Adipocyte (in vitro differentiated cells): ENCODE results near the gene ZFP82.

Experiments used
- DNase-seq: peaks from one replicate; pipeline ENCODE4 v3.0.0-alpha.2; 2015; ENCODE audit warnings: low read depth
- H3K27me3 ChIP-seq: replicated peaks from 2 replicates; pipeline ENCODE4 v1.7.0; 2013; ENCODE audit warnings: mild to moderate bottlenecking, low read length, moderate library complexity; ENCODE audit not compliant: control insufficient read depth, insufficient read depth
- H3K36me3 ChIP-seq: 2 replicates; pipeline ENCODE4 v1.7.0; 2013; ENCODE audit warnings: low read length, mild to moderate bottlenecking, moderate library complexity; ENCODE audit not compliant: control insufficient read depth, insufficient read depth, severe bottlenecking
- H3K4me1 ChIP-seq: 2 replicates; pipeline ENCODE4 v1.7.0; 2013; ENCODE audit warnings: mild to moderate bottlenecking, low read length, moderate library complexity; ENCODE audit not compliant: control insufficient read depth, insufficient read depth
- H3K4me3 ChIP-seq: 2 replicates; pipeline ENCODE4 v1.7.0; 2013; ENCODE audit warnings: mild to moderate bottlenecking, low read length, moderate library complexity
- H3K9ac ChIP-seq: 2 replicates; pipeline ENCODE4 v1.7.0; 2013; ENCODE audit warnings: mild to moderate bottlenecking, low read length, moderate library complexity
- H3K9me3 ChIP-seq: 2 replicates; pipeline ENCODE4 v1.7.0; 2013; ENCODE audit warnings: mild to moderate bottlenecking, low read length, moderate library complexity; ENCODE audit not compliant: control insufficient read depth

ZFP82 gene

DNA sequence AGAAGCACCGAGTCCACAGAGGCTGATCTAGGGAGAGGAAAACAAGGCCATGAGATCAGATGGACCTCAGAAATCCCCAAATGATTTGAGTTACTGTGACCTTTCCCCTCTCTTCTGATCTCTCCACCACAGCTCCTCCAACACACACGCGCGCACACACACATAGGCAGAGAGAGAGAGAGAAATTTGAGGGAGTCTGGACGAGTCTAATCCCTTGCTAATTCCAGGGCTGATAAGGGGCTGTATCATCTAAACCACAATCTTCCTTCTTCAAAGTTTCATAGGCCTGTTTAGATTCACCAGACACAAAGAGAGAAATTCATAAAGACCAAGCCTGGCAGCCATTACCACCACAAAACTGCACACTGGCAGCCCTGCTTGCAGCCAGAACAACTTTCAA, 8.6 kb downstream of the ZFP82 start:
- H3K4me3 ChIP-seq, result no peak overlapping the region
- H3K9me3 ChIP-seq, result peaks cover 40% of the 10 kb centered on the region
- peaks cover 52% of the 10 kb centered on the region for H3K36me3 ChIP-seq
- no peak overlapping the region for H3K9ac ChIP-seq
- no peaks in the 10 kb centered on the region for H3K27me3 ChIP-seq
- H3K4me1 ChIP-seq, result no peaks in the 10 kb centered on the region
- DNase-seq, result no peak

DNA sequence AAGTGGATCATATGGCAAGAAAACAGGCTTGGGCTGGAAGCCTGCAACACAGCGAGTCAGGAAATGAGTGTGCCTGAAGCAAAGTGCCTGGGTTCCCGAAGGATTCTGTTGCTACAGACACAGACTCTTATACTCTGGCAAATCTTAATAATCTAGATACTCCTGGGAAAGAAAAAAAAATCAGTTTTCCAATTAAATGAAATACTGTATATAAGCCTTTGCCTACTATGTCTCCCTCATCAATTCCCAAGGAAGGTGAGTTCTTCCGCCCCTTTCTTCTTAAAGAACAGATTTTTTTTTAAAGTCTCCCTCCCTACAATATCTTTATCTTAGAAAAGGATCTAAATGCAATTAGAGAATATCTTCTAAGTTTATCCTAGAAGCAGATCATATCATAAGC, 10.3 kb downstream of the ZFP82 start:
- Histone ChIP-seq H3K27me3 (no peaks in the 10 kb centered on the region), H3K9me3 (peaks cover 53% of the 10 kb centered on the region), H3K4me1 (no peaks in the 10 kb centered on the region), H3K4me3 (peak overlapping the region; percentile 54), H3K36me3 (peaks cover 67% of the 10 kb centered on the region), H3K9ac (no peak overlapping the region)
- no peak for DNase-seq

DNA sequence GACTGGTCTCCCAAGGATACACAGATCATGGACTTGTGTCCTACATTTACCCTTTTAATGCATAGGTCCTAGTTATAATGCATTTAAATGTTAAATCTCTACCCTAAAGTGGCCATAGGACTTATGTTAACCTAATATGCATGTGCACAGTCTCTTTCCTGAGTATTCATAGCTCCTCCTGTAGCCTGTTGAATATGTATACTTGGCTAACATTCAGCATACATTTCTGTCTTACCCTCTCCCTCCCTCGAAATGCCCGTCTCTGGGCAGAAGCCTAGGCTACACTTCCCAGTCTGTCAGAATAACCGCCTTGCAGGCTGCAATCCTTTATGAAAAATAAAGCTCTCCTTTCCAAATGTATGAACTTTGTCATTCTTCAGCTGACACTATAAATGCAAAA, 13.9 kb downstream of the ZFP82 start:
- H3K36me3 ChIP-seq, result peaks cover 91% of the 10 kb centered on the region

DNA sequence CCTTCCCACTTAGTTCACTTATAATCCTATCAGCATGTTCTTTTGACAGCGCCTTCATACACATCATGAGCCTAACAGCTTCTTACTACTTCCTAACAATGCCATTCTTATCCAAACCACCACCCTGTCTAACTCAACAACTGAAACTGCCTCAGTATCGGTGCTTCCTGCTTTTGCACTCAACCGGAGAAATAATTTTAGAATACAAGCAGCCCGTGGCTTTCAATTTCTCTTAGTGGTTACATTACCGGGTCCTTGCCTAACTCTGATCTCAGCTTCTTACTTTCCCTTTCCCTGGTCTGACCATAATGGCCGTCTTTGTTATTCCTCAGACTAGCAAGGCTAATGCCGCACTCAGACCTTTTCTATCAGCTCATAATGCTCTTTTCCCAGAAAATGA, 17.0 kb downstream of the ZFP82 start:
- H3K36me3 ChIP-seq, result peaks cover 92% of the 10 kb centered on the region
- no peaks in the 10 kb centered on the region for H3K4me1 ChIP-seq

More for the DNA sequence above, 13.9 kb downstream of the ZFP82 start:
- peaks cover 72% of the 10 kb centered on the region for H3K9me3 ChIP-seq
- H3K4me1 ChIP-seq, result no peaks in the 10 kb centered on the region
- H3K9ac ChIP-seq, result no peak overlapping the region
- no peaks in the 10 kb centered on the region for H3K27me3 ChIP-seq
- no peak for DNase-seq
- no peak overlapping the region for H3K4me3 ChIP-seq

DNA sequence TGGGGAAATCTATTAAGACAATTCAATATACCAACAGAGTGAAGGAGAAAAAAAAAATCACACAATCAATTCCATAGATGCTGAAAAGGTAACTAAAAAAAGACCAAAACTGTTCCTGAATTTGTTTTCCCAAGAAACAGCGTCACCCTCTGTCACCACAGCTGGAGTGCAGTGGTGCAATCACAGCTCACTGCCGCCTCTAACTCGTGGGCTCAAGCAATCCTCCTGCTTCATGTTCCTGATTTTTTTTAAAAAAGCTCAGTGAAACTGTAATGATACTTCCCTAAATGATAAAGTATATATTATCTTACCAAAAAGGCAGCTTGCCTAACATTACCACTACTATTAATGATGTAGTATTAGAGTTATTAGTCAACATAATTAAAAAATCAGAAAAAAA, 19.9 kb downstream of the ZFP82 start:
- H3K36me3 ChIP-seq, result peaks cover 91% of the 10 kb centered on the region
- no peaks in the 10 kb centered on the region for H3K27me3 ChIP-seq
- no peak for DNase-seq
- H3K9me3 ChIP-seq, result peaks cover 87% of the 10 kb centered on the region
- H3K4me3 ChIP-seq, result peak overlapping the region; percentile 27
- H3K9ac ChIP-seq, result no peak overlapping the region
- H3K4me1 ChIP-seq, result no peaks in the 10 kb centered on the region

More for the DNA sequence above, 17.0 kb downstream of the ZFP82 start:
- no peak for DNase-seq
- Histone ChIP-seq H3K27me3 (no peaks in the 10 kb centered on the region), H3K9me3 (peaks cover 85% of the 10 kb centered on the region), H3K9ac (no peak overlapping the region), H3K4me3 (no peak overlapping the region)

DNA sequence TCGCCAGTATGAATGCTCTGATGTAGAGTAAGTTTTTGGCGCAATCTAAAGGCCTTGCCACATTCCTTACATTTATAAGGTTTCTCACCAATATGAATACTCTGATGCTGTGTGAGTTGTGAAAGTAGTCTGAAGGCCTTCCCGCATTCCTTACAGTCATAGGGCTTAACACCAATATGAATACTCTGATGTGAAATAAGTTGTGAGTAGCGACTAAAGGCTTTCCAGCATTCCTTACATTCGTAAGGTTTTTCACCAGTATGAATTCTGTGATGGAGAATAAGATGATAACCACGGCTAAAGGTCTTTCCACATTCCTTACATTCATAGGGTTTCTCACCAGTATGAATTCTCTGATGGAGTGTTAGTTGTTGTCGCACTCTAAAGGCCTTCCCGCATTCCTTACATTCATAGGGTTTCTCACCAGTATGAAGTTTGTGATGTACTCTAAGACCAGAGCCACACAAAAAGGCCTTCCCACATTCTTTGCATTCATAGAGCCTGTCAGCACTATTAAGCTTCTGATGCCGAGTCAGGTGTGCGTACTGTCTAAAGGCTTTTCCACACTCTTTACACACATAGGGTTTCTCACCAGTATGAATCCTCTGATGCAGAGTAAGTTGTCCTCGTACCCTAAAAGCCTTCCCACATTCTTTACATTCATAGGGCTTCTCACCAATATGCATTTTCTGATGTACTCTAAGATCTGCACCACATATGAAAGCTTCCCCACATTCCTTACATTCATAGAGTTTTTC, 25.3 kb downstream of the ZFP82 start:
- Histone ChIP-seq H3K4me1 (no peaks in the 10 kb centered on the region), H3K4me3 (peak overlapping the region; percentile 67), H3K9me3 (peaks cover 96% of the 10 kb centered on the region), H3K27me3 (no peaks in the 10 kb centered on the region), H3K9ac (no peak overlapping the region), H3K36me3 (peaks cover 69% of the 10 kb centered on the region)
- no peak for DNase-seq

DNA sequence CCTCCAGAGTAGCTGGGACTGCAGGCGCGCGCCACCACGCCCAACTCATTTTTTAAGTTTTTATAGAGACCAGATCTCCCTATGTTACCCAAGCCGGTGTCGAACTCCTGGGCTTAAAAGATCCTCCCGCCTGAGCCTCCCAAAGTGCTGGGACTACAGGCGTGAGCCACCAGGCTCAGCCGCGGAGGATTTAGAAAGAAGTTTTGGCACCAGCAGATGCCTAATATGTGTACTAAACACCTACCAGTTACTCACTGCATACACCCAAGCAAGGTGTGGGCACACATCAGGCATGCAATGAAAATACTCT, 39.0 kb downstream of the ZFP82 start:
- Histone ChIP-seq H3K4me1 (peaks cover 12% of the 10 kb centered on the region), H3K27me3 (no peaks in the 10 kb centered on the region), H3K9ac (peak overlapping the region; percentile 91), H3K4me3 (peak overlapping the region; percentile 99), H3K9me3 (no peaks in the 10 kb centered on the region), H3K36me3 (no peaks in the 10 kb centered on the region)
- DNase-seq, result no peak

DNA sequence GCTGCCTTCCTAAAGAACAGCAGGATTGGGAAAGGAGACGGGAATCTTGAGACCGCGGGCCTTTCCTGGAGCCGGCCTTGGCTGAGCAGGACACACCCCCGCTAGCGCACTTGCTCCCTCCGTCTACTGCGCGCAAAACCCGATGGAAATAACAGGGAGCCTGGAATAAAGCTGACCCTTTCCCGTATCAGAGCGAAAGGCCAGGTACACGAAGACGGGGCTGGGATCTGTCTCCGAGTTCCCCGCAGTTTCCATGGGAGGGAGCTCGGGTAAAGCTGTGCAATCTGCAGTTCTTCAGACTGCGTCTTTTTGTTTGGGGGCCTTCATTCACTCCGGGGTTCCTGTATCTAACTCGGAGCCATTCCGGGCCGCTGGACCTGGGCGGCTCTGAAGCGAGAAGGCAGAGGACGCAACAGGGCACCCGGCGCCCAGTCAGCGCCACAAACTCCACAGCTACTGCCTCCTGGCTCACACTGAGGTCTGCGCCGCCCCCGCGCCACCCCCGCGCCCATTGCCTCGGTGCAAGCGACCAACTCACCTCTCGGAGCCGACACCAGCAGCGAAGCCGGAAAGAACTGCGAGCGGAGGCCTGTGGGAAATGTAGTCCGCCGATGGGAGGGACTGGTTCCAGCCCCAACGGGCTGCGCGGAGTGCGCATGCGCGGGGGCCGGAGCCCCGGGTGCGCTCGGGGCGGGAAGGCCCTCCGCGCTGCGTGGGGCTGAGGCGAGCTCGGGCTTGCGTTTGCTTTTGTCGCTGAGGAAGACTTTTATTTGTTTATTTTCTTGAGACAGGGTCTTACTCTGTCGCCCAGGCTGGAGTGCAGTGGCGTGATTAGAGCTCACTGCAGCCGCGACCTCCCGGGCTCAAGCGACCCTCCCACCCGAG, 39.6 kb downstream of the ZFP82 start, which contains the start of gene ZFP14:
Gene ZFP14 (minus strand): TSS at position 577 of the 885 bp plus-strand sequence. CDS start 11,309 bp downstream, outside the sequence.
- peak within 1 kb of the TSS; percentile 91 for H3K9ac ChIP-seq
- peak; percentile 98 for DNase-seq
- H3K36me3 ChIP-seq, result no peaks in the 10 kb centered on the region
- no peaks in the 10 kb centered on the region for H3K9me3 ChIP-seq
- H3K27me3 ChIP-seq, result no peaks in the 10 kb centered on the region
- peak within 1 kb of the TSS; percentile 99 for H3K4me3 ChIP-seq
- H3K4me1 ChIP-seq, result peaks cover 12% of the 10 kb centered on the region

DNA sequence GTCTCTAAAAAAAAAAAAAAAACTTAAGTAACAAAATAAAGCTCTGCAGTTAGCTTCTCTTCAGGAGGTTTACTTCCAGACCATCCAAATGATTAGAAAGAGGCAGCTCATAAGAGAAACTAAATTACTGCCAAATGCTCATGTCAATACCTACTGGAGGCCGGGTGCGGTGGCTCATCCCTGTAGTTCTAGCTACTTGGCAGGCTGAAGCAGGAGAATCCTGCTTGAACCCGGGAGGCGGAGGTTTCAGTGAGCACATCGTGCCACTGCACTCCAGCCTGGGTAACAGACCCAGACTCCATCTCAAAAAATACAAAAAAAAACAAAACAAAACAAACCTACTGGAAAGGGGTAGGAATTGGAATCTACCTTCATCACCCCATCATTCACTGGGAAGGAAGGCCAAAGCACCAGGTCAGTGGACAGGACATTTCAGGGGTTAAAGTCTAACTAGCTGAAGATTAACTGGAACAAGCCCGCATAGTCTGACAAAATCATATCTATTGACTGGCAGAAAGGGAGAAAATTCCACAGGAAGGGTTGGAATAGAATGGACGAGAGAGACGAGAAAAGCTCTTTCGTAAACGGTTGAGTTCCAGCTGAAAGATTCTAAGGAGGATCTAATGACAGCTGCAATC, 40.8 kb downstream of the ZFP82 start:
- H3K9me3 ChIP-seq, result no peaks in the 10 kb centered on the region
- DNase-seq, result peak; percentile 9
- H3K36me3 ChIP-seq, result no peaks in the 10 kb centered on the region
- H3K27me3 ChIP-seq, result no peaks in the 10 kb centered on the region
- H3K9ac ChIP-seq, result peak overlapping the region; percentile 91
- peak overlapping the region; percentile 99 for H3K4me3 ChIP-seq
- peaks cover 12% of the 10 kb centered on the region for H3K4me1 ChIP-seq

DNA sequence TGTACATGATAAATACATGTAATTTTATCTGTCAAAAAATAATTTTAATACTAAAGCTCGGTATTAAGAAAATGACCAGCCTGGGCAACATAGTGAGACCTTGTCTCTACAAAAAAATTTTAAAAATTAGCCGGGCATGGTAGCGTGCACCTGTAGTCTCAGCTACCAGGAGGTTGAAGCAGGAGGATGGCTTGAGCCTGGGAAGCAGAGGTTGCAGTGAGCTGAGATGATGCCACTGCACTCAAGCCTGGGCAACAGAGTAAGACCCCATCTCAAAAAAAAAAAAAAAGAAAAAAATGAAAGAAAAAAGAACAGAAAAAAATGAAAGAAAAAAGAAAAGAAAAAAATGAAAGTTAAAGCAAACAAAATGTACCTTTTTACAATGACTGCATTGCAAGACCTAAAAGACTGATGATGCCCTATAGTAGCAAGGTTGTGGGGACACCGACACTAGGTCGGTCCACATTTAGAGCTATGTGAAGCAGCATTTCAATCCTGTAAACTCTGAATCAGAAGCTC, 44.7 kb downstream of the ZFP82 start:
- no peak for DNase-seq
- Histone ChIP-seq H3K36me3 (peaks cover 3% of the 10 kb centered on the region), H3K9ac (no peak overlapping the region), H3K27me3 (no peaks in the 10 kb centered on the region), H3K9me3 (no peaks in the 10 kb centered on the region), H3K4me1 (peaks cover 9% of the 10 kb centered on the region), H3K4me3 (no peak overlapping the region)

DNA sequence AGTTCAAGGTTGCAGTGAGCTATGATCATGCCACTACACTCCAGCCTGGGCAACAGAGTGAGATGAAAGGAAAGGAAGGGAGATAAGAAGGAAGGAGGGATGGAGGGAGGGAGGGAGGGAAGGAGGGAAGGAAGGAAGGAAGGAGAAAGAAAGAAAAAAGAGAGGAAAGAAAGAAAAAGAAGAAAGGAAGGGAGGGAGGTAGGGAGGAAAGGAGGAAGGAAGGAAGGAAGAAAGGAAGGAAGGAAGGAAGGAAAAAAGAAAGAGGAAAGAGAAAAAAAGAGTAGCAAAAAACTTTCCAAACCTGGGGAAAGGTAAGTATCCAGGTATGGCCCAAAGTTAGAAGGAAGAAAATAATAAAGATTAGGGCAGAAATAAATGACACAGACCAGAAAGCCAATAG, 46.6 kb downstream of the ZFP82 start:
- Histone ChIP-seq H3K27me3 (no peaks in the 10 kb centered on the region), H3K36me3 (peaks cover 10% of the 10 kb centered on the region), H3K9ac (no peak overlapping the region), H3K4me1 (no peaks in the 10 kb centered on the region), H3K4me3 (no peak overlapping the region), H3K9me3 (no peaks in the 10 kb centered on the region)
- DNase-seq, result no peak
